ENCODE measurements around the gene PDP2.
"Not testable (repeated sequence)": the region's sequence is repeated elsewhere in the genome, so short reads cannot be mapped to it uniquely, and the experiment has no call there.

Gene PDP2

GRCh38 chr16:66888647-66889615 is 8.6 kb downstream of the PDP2 start:
- H3K4me3 Mint-ChIP-seq, result no peak overlapping the region
- no peaks in the 10 kb centered on the region for H3K27me3 Mint-ChIP-seq
- peaks cover 51% of the 10 kb centered on the region for H3K4me1 Mint-ChIP-seq (ENCODE audit: low read depth)
- H3K36me3 Mint-ChIP-seq (ENCODE audit: low read depth), result peaks cover 56% of the 10 kb centered on the region
- no peaks in the 10 kb centered on the region for H3K9me3 Mint-ChIP-seq
- H3K27ac Mint-ChIP-seq, result no peak overlapping the region

- Mint-ChIP-seq H3K36me3 (ENCODE audit: low read depth) (peaks cover 51% of the 10 kb centered on the region), H3K4me3 (no peak overlapping the region), H3K27ac (no peak overlapping the region), H3K9me3 (no peaks in the 10 kb centered on the region), H3K4me1 (ENCODE audit: low read depth) (peaks cover 48% of the 10 kb centered on the region), H3K27me3 (no peaks in the 10 kb centered on the region)
These were observed 9.3 kb downstream of the PDP2 start for GRCh38 chr16:66889622-66890021.

GRCh38 chr16:66890799-66891198 is 10.5 kb downstream of the PDP2 start:
- Mint-ChIP-seq H3K4me3 (no peak overlapping the region), H3K4me1 (ENCODE audit: low read depth) (peaks cover 39% of the 10 kb centered on the region), H3K27ac (no peak overlapping the region), H3K9me3 (no peaks in the 10 kb centered on the region), H3K27me3 (no peaks in the 10 kb centered on the region), H3K36me3 (ENCODE audit: low read depth) (peaks cover 44% of the 10 kb centered on the region)

GRCh38 chr16:66891360-66891759 is 11.0 kb downstream of the PDP2 start:
- Mint-ChIP-seq H3K27me3 (no peaks in the 10 kb centered on the region), H3K36me3 (ENCODE audit: low read depth) (peaks cover 39% of the 10 kb centered on the region), H3K4me1 (ENCODE audit: low read depth) (peaks cover 33% of the 10 kb centered on the region), H3K27ac (no peak overlapping the region), H3K4me3 (no peak overlapping the region), H3K9me3 (no peaks in the 10 kb centered on the region)

- Mint-ChIP-seq H3K4me1 (ENCODE audit: low read depth) (peaks cover 29% of the 10 kb centered on the region), H3K9me3 (no peaks in the 10 kb centered on the region), H3K27ac (no peak overlapping the region), H3K36me3 (ENCODE audit: low read depth) (peaks cover 34% of the 10 kb centered on the region), H3K4me3 (no peak overlapping the region), H3K27me3 (no peaks in the 10 kb centered on the region)
These were observed 11.5 kb downstream of the PDP2 start for GRCh38 chr16:66891797-66892196.

- Mint-ChIP-seq H3K9me3 (no peaks in the 10 kb centered on the region), H3K27me3 (no peaks in the 10 kb centered on the region), H3K27ac (no peak overlapping the region), H3K4me1 (ENCODE audit: low read depth) (peaks cover 9% of the 10 kb centered on the region), H3K4me3 (no peak overlapping the region), H3K36me3 (ENCODE audit: low read depth) (peaks cover 15% of the 10 kb centered on the region)
These were observed 13.7 kb downstream of the PDP2 start for GRCh38 chr16:66894055-66894454.

GRCh38 chr16:66894948-66895688 is 14.8 kb downstream of the PDP2 start:
- Mint-ChIP-seq H3K9me3 (no peaks in the 10 kb centered on the region), H3K4me1 (ENCODE audit: low read depth) (peaks cover 9% of the 10 kb centered on the region), H3K27ac (no peak overlapping the region), H3K4me3 (no peak overlapping the region), H3K36me3 (ENCODE audit: low read depth) (peaks cover 10% of the 10 kb centered on the region), H3K27me3 (no peaks in the 10 kb centered on the region)

- peaks cover 10% of the 10 kb centered on the region for H3K36me3 Mint-ChIP-seq (ENCODE audit: low read depth)
- no peak overlapping the region for H3K27ac Mint-ChIP-seq
- no peak overlapping the region for H3K4me3 Mint-ChIP-seq
- no peaks in the 10 kb centered on the region for H3K9me3 Mint-ChIP-seq
- H3K4me1 Mint-ChIP-seq (ENCODE audit: low read depth), result peaks cover 9% of the 10 kb centered on the region
- no peaks in the 10 kb centered on the region for H3K27me3 Mint-ChIP-seq
These were observed 15.3 kb downstream of the PDP2 start for GRCh38 chr16:66895689-66895979.

- H3K9me3 Mint-ChIP-seq, result no peaks in the 10 kb centered on the region
- no peak overlapping the region for H3K27ac Mint-ChIP-seq
- H3K36me3 Mint-ChIP-seq (ENCODE audit: low read depth), result peaks cover 10% of the 10 kb centered on the region
- H3K4me1 Mint-ChIP-seq (ENCODE audit: low read depth), result peaks cover 9% of the 10 kb centered on the region
- no peaks in the 10 kb centered on the region for H3K27me3 Mint-ChIP-seq
- H3K4me3 Mint-ChIP-seq, result no peak overlapping the region
These were observed 15.7 kb downstream of the PDP2 start for GRCh38 chr16:66895999-66896398.

GRCh38 chr16:66896682-66897081 is 16.4 kb downstream of the PDP2 start:
- not testable (repeated sequence) for H3K9me3 Mint-ChIP-seq; H3K36me3 Mint-ChIP-seq (ENCODE audit: low read depth); H3K4me3 Mint-ChIP-seq; H3K4me1 Mint-ChIP-seq (ENCODE audit: low read depth); H3K27ac Mint-ChIP-seq; H3K27me3 Mint-ChIP-seq

- H3K4me1 Mint-ChIP-seq (ENCODE audit: low read depth), result peaks cover under 1% of the 10 kb centered on the region
- no peak overlapping the region for H3K4me3 Mint-ChIP-seq
- H3K27me3 Mint-ChIP-seq, result no peaks in the 10 kb centered on the region
- H3K27ac Mint-ChIP-seq, result no peak overlapping the region
- peaks cover 4% of the 10 kb centered on the region for H3K36me3 Mint-ChIP-seq (ENCODE audit: low read depth)
- H3K9me3 Mint-ChIP-seq, result no peaks in the 10 kb centered on the region
These were observed 17.9 kb downstream of the PDP2 start for GRCh38 chr16:66898207-66898606.

GRCh38 chr16:66898933-66899309 is 18.6 kb downstream of the PDP2 start:
- no peaks in the 10 kb centered on the region for H3K27me3 Mint-ChIP-seq
- no peaks in the 10 kb centered on the region for H3K9me3 Mint-ChIP-seq
- no peak overlapping the region for H3K4me3 Mint-ChIP-seq
- H3K4me1 Mint-ChIP-seq (ENCODE audit: low read depth), result no peaks in the 10 kb centered on the region
- no peak overlapping the region for H3K27ac Mint-ChIP-seq
- H3K36me3 Mint-ChIP-seq (ENCODE audit: low read depth), result peaks cover 4% of the 10 kb centered on the region

GRCh38 chr16:66899310-66899944 is 19.1 kb downstream of the PDP2 start:
- H3K4me1 Mint-ChIP-seq (ENCODE audit: low read depth), result no peaks in the 10 kb centered on the region
- H3K27me3 Mint-ChIP-seq, result no peaks in the 10 kb centered on the region
- no peak overlapping the region for H3K4me3 Mint-ChIP-seq
- H3K9me3 Mint-ChIP-seq, result no peaks in the 10 kb centered on the region
- H3K27ac Mint-ChIP-seq, result no peak overlapping the region
- peaks cover 4% of the 10 kb centered on the region for H3K36me3 Mint-ChIP-seq (ENCODE audit: low read depth)

- no peaks in the 10 kb centered on the region for H3K4me1 Mint-ChIP-seq (ENCODE audit: low read depth)
- no peaks in the 10 kb centered on the region for H3K27me3 Mint-ChIP-seq
- H3K4me3 Mint-ChIP-seq, result no peak overlapping the region
- no peak overlapping the region for H3K27ac Mint-ChIP-seq
- no peaks in the 10 kb centered on the region for H3K9me3 Mint-ChIP-seq
- H3K36me3 Mint-ChIP-seq (ENCODE audit: low read depth), result no peaks in the 10 kb centered on the region
These were observed 19.8 kb downstream of the PDP2 start for GRCh38 chr16:66899945-66900710.
